ENCODE data around the gene ANKRD28.

ANKRD28 gene

GRCh38 chr3:15693355-15693754 lies 104.4 kb downstream of the ANKRD28 start:
- H3K27me3 ChIP-seq (ENCODE audit: insufficient read depth, low read depth, severe bottlenecking): no peaks in the 10 kb centered on the region
- peaks cover 11% of the 10 kb centered on the region for H3K36me3 ChIP-seq
- no peaks in the 10 kb centered on the region for H3K9me3 ChIP-seq (ENCODE audit: severe bottlenecking)
- H3K4me3 ChIP-seq (ENCODE audit: low read depth, low read length): no peak overlapping the region
- TF ChIP-seq CTCF (IDR thresholded peaks at IDR 0.05; ENCODE audit: low read depth, low read length): no peak
- DNase-seq: no peak
- no peak overlapping the region for H3K27ac ChIP-seq

DNA sequence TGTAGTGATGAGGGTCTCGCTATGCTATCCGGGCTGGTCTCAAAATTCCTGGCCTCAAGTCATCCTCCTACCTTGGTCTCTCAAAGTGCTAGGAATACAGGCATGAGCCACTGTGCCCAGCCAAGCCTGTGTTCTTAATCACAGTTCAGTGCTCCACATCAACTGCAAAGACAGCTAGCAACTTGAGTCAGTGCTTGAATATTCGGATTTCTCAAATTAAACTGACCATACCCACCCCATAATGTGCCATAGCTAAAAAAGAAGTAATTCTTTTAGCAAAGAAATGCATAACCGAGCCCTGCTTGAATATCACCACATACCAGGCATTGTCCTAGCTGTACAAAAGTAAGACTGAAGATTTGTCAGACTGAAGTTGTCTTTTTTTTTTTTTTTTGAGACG lies 107.0 kb downstream of the ANKRD28 start:
- Histone ChIP-seq H3K36me3 (peaks cover 14% of the 10 kb centered on the region), H3K27ac (no peak overlapping the region), H3K27me3 (ENCODE audit: insufficient read depth, low read depth, severe bottlenecking) (no peaks in the 10 kb centered on the region), H3K4me3 (ENCODE audit: low read depth, low read length) (no peak overlapping the region), H3K9me3 (ENCODE audit: severe bottlenecking) (no peaks in the 10 kb centered on the region)
- no peak for TF ChIP-seq CTCF (IDR thresholded peaks at IDR 0.05; ENCODE audit: low read depth, low read length)
- no peak for DNase-seq

GRCh38 chr3:15690230-15690629 lies 107.5 kb downstream of the ANKRD28 start:
- Histone ChIP-seq H3K27me3 (ENCODE audit: insufficient read depth, low read depth, severe bottlenecking) (no peaks in the 10 kb centered on the region), H3K36me3 (peaks cover 16% of the 10 kb centered on the region), H3K27ac (no peak overlapping the region), H3K4me3 (ENCODE audit: low read depth, low read length) (no peak overlapping the region), H3K9me3 (ENCODE audit: severe bottlenecking) (no peaks in the 10 kb centered on the region)
- DNase-seq: no peak
- no peak for TF ChIP-seq CTCF (IDR thresholded peaks at IDR 0.05; ENCODE audit: low read depth, low read length)

- Histone ChIP-seq H3K36me3 (peaks cover 37% of the 10 kb centered on the region), H3K27me3 (ENCODE audit: insufficient read depth, low read depth, severe bottlenecking) (no peaks in the 10 kb centered on the region), H3K9me3 (ENCODE audit: severe bottlenecking) (no peaks in the 10 kb centered on the region), H3K27ac (no peak overlapping the region), H3K4me3 (ENCODE audit: low read depth, low read length) (no peak overlapping the region)
- no peak for TF ChIP-seq CTCF (IDR thresholded peaks at IDR 0.05; ENCODE audit: low read depth, low read length)
- no peak for DNase-seq
These were observed 111.9 kb downstream of the ANKRD28 start for GRCh38 chr3:15685927-15686326.

DNA sequence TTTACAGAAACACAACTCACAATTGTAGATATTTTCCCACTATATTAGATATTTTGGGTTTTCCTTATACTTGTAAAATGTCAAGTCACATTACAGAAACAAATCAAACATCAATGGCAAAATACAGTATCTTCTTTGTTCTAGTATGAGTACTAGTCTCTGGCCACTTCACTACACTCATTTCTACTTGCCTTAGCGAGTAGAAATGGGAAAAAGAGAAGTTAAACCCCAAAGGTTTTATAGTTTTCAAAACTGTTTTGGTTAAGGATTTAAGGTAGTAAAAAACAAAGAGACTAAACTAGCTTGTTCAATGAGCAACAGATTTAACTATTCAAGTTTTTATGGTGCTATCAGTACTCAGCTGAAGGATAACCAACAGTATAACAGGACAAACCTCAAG lies 114.5 kb downstream of the ANKRD28 start:
- TF ChIP-seq CTCF (IDR thresholded peaks at IDR 0.05; ENCODE audit: low read depth, low read length): no peak
- no peak overlapping the region for H3K4me3 ChIP-seq (ENCODE audit: low read depth, low read length)
- no peaks in the 10 kb centered on the region for H3K27me3 ChIP-seq (ENCODE audit: insufficient read depth, low read depth, severe bottlenecking)
- H3K9me3 ChIP-seq (ENCODE audit: severe bottlenecking): no peaks in the 10 kb centered on the region
- DNase-seq: no peak
- H3K27ac ChIP-seq: no peak overlapping the region
- H3K36me3 ChIP-seq: peaks cover 38% of the 10 kb centered on the region

- Histone ChIP-seq H3K4me3 (ENCODE audit: low read depth, low read length) (no peak overlapping the region), H3K9me3 (ENCODE audit: severe bottlenecking) (no peaks in the 10 kb centered on the region), H3K27me3 (ENCODE audit: insufficient read depth, low read depth, severe bottlenecking) (no peaks in the 10 kb centered on the region), H3K27ac (no peak overlapping the region), H3K36me3 (peaks cover 43% of the 10 kb centered on the region)
- DNase-seq: no peak
- no peak for TF ChIP-seq CTCF (IDR thresholded peaks at IDR 0.05; ENCODE audit: low read depth, low read length)
These were observed 115.1 kb downstream of the ANKRD28 start for GRCh38 chr3:15682561-15683185.

All from WERI-Rb-1 (cell line).